ENCODE results near the gene MAP10.
"Not testable (repeated sequence)": the region's sequence is repeated elsewhere in the genome, so short reads cannot be mapped to it uniquely, and the experiment has no call there.

Gene MAP10, protein sequence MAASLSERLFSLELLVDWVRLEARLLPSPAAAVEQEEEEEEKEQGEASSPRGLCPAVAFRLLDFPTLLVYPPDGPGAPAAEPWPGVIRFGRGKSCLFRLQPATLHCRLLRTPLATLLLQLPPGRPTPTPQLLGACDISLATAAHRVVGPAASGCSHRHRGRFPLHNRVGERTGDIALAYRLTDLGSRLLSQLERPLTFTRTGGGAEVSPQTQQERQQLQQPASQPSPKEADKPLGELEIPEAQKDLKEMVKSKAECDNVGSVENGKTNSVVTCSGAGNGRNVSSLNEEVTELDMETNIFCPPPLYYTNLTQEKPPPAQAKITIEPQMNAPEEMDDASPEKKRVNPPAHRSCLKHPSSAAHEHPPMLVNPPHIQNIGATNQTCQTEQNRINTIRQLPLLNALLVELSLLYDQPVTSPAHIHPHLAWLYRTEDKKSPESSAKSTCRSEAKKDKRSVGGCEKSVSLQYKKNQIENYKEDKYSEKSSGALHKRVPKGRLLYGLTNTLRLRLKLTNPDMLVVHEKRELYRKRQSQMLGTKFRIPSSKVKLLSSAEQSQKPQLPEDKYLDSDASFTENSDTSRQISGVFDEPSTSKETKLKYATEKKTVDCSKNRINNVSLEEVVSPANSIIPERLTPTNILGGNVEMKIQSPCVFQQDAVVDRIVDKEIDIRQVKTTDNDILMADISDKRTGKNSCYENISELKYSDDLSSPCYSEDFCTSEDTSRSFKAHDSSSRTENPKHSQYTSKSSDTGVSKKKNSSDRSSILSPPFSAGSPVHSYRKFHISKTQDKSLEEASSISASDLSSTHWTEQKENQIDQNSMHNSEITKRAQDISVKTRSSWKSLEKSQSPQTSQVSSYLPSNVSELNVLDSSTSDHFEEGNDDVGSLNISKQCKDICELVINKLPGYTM

DNA sequence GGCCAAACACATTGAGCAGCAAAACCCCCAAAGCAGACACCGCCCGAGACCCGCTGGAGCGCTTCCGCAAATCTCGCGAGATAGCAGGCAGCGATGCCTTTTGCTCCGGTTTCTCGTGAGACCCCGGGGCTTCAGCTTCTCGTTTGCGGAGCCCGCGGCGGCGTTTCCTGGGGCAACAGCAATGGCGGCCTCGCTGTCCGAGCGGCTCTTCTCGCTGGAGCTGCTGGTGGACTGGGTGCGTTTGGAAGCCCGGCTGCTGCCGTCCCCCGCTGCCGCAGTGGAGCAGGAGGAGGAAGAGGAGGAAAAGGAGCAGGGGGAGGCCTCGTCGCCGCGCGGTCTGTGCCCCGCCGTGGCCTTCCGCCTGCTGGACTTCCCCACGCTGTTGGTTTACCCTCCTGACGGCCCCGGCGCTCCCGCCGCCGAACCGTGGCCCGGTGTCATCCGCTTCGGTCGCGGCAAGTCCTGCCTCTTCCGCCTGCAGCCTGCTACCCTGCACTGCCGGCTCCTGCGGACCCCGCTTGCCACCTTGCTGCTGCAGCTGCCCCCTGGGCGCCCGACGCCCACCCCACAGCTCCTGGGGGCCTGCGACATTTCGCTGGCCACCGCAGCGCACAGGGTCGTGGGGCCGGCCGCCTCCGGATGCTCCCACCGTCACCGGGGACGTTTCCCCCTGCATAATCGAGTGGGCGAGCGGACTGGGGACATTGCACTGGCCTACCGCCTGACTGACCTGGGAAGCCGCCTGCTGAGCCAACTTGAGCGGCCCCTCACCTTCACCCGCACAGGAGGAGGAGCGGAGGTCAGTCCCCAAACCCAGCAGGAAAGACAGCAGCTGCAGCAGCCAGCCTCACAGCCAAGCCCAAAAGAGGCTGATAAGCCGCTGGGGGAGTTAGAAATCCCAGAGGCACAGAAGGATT, at the start of gene MAP10:
TSS of gene MAP10 (plus strand) at position 148 of the 917 bp plus-strand sequence. CDS start at position 182, 34 bp downstream.
- DNase-seq, result peak; percentile 88

DNA sequence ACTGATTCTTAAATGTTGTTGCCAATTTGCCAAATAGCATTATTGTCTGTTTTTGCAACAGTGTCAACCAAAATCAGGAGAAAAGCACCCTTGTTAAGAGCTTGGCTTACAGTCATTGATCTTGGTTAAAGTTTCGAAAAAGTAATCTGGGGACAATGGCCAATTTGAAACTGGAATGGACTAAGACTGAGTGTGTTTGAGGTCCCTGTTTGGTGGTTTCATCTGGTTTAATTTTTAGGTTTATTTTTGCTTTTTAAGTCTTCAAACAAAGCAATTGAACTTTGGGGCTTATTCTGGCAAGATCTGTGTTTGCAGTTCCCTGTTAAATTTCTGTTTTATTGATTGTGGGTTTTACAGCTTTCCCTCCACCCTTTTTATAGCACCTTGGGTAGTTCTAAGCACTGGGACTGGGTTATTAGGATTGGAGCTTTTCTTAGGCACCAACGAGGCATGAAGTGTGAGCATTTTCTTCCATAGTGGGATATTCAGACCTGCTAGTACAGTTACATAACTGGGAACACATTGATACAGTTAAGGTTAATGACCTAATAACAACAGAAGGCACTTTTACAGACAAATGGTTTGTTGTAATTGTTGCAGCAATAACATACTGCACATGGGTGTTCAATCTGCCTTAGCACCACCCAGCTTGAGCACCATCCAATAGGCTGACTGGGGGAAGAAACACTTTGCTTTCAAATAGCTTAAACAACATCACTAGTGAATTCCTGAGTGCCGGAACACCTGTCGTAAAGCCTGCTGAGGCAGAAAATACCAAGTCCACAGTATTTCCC, 40.6 kb upstream of the MAP10 start:
- no peak for DNase-seq

DNA sequence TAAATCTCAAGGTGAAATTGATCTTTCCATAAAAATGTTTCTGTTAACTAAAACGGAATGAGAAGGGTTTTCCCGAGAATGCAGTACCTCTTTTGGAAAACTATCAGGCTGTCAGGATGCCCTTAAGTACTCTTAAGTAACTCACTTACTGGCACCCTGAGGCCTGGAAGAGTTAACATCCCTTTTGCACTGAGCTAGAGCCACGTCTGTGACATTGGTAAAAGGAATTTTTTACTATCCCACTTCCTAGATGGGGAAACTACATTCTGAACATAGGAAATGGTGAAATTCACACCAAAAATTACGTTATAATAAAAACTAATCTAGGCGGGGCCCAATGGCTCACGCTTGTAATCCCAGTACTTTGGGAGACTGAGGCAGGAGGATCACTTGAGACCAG, 39.7 kb upstream of the MAP10 start:
- no peak for DNase-seq

DNA sequence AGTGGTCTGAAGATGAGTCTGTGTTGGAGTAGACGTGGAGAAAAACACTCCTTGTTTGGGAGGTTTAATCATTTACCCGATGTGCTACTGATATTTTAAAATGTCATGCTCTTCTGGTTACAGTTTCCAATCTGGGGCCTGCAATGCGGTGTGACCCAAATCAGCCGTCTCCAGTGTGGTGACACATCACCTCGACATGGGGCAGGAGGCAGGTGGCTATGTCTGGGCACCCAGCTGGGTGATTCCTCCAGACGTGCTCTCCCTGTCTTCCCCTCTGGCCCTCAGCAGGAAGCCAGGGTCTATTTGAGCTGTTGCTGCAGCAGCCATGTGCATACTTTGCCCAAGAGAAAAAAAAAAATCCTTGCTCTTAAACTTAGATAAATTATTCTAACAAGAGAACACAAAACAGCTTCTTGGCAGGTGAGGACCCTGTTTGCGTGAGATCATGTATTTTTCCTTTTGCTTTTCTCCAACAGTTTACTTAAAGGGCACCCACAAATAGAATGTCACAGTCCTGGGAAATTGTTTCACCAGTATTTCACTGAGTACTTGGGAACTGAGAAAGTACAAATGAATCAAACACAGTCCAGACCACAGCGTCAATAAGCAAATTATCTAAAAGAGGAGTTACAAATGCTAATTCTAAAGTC, 38.9 kb upstream of the MAP10 start:
- no peak for DNase-seq

DNA sequence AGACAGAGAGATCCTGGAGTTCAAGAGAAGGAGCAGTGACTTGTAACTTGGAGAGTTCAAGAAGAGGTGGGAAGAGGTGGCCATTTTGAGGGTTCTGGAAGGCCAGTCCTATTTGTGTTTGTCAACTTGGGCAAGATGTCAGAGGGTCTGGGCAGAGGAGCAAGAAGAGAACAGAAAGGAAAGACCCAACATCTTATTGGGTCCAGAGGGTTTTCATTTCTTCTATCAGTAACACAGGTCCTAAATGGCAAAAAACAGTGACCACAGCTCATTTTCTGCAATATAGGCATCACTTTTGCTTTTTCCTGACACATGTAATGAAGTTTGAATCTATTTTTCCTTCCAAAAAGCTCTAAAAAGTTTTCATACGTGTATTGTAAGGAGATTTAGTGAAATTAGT, 38.3 kb upstream of the MAP10 start:
- no peak for DNase-seq

DNA sequence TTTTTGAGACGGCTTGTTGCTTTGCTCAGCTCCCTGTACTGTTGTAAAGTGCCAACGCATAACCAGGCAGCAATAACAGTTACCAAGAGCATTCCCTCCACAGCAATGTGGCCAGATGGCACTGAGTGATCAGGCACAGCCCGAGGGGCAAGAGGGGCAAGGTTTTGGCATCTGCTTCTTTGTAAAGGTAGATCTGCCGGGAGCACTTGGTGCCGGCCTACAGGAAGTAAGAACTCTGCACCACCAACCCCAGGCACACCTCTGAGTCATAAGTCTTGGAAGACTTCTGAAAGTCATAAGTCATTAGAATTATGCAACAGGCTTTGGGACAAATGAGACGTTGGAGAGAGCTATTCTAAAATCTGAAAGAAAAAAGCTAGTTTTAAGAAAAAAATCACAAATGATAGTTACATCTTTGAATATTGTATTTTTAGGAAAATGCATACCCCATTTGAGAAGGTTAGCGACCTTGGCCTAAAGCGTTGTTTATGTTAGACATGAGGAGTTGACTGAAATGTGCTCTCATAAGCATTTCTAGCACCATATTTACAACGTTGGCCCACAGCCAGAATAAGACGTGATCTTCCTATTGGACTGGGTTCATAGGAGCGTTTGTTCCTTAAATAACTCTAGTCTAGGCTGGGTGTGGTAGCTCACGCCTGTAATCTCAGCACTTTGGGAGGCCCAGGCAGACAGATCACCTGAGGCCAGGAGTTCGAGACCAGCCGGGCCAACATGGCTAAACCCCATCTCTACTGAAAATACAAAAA, 37.7 kb upstream of the MAP10 start:
- DNase-seq, result no peak

DNA sequence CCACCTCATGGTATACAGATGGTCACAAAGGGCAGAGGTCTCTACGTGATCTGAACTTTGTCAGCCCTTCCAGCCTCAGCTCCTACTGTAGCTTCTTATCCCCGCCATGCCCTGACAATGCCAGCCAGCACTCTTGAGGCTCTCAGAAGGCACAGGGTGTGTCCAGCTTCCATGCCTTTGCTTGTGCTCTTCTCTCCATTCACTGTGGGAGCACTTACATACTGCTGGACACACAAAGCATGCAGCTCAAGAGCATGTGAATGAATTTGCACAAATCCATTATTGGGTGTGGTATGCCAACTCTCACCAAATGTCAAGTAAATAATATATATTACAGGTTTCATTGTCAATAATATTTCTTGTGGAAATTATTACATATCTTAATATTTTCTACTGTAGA, 36.4 kb upstream of the MAP10 start:
- no peak for DNase-seq

DNA sequence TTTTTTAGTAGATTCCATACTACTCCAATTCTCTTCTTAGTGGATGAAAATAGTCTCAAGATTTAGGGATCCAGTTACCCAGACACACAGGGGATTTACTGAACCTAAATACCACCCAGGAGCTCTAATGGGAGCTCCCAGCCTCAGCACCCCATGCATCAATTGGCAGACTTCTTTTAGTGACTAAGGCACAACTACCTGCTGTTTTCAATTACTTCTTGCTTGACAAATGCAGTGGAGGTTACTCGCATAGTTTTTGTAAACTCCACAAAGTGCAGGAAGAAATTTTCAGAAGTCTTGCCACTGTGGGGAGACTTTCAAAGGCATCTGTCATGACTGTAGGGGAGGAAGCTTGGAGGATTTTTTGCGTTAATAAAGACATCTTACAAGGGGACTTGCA, 35.5 kb upstream of the MAP10 start:
- DNase-seq, result no peak

DNA sequence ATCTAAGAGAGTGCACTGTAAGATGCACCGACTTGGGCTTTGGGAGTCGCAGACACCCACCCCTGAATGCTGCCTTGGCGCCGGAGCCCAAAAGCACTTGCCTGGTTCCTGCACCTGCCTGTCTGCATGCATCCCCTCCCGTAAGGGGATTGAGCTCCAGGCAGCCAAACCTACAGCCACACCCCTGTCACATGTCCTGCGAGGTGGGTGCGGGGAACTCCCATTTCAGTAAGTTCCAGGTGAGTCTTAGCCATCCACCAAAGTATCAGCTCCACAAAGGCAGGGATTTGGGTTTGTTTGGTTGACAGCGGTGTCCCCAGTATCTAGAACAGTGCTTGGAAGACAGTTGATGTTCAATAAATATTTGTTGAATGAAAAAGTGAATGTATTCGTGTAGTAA, 31.5 kb upstream of the MAP10 start:
- no peak for DNase-seq

DNA sequence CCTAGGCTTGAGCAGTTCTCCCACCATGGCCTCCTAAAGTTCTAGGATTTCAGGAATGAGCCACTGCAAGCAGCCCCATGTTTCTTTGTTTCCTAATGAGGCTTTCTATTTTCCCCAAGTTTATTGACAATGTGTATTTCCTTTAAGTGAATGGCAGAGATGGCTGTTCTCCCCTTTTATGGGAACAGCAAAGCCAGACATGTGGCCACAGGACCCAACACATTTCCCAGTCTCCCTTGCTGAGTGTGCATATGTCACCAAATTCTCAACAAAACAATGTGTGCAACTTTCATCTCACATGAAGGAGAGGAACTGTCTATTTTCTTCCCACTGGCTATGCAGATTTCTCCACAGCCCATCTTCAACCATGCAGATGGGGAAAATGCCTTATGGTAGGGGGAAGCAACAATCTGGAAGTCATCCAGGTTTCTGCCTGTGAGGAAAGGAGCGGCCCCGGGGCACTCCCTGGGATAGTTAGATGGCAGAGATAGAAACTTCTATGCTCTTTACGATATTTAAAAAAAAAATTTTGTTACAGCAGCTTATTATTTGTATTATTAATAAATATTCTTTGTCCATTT, 28.6 kb upstream of the MAP10 start:
- DNase-seq, result no peak

DNA sequence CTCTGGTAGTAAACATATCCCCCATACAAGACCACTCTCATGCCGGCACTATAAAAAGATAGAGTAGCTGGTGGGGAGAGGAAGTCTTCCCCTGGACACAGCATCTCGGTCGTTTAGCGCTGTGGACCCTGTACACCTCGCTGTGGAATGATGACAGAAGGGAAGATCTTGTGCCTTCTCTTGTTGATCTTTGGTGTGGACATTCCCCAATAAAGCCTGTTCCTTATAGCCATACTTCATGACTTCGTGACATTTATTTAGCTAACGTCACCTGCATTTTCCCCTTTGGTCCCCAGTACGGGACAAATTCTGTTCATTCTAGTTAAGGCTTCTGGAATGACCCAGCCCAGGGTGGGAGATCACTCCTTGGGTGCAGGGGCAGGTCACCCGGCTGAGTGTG, 24.9 kb upstream of the MAP10 start:
- no peak for DNase-seq

DNA sequence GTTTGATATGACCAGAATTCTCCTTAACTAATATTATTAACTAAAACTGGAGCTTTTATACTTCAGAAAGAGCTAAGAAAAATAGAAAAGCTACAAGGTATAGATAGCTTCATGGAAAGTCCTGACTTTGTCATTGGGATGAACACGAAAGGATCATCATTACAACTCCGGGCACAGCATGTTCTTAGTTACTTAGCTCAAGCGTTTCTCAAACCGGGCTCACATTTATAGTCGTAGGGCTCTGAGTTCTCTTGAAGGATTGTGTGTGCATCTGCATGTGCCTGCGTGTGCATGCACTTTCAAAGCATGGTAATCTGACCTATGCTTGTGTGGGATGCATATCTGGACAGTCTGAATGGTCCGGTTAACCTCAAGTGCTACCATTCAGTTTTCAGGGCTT, 20.4 kb upstream of the MAP10 start:
- no peak for DNase-seq

DNA sequence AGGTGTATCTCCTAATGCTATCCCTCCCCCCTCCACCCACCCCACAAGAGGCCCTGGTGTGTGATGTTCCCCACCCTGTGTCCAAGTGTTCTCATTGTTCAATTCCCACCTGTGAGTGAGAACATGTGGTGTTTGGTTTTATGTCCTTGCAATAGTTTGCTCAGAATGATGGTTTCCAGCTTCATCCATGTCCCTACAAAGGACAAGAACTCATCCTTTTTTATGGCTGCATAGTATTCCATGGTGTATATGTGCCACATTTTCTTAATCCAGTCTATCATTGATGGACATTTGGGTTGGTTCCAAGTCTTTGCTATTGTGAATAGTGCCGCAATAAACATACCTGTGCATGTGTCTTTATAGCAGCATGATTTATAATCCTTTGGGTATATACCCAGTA, 19.6 kb upstream of the MAP10 start:
- DNase-seq, result not testable (repeated sequence)

DNA sequence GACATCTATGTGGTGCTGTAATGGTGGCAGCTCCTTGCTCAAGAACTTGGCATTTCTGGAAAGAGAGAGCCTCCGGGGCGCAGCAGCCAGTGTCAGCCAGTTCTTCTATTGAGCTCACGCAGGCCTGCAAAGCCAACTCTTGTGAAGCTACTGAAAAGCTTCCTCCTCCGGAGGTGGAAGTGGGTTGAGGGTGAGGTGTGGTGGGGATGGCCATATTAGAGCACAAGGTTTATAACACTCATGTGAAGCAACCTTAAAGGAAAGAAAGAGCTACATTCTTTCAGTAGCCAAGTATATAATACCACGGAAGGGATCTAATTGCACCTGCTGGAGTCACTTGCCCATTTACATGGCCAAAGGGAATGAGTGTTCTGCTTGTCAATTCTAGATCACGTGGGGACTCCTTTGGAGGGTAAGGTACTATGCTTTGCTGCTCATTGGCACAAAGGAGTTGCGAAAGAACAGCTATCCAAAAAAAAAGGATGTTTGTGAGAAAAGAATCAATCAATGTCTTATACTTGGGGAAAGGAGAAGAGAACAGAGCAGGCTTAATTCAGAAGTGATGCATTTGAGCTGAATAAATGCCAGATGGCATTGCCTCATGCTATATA, 18.3 kb upstream of the MAP10 start:
- DNase-seq, result no peak

DNA sequence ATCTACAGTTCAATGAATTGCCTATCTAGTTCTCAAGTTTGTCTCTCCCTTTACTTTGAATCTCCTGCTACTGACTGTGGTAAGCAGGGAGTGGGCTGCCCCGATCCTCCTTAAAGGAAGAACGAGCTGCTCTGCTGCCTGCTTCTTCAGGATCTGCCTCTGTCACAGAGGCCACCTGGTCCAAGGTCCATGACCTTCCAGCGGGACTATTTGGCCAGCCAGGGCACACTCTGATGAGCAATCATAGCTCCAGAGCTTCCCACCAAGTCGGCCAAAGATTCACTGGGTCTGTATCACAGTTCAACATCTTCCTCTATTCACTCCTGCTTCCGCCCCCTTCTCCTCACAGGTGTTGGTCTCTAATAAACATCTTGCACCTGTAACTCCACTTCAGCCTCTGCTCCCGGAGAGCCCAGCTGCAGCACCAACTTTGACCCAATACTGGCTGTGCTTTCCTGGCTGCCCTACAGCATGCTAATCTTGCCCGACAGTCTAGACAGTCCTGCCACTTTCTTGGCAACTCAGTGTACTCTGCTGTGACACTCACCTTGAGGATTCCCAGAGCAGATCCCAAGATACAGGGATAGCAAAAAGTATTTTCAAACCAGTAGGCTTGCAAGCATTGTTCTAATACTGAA, 16.9 kb upstream of the MAP10 start:
- no peak for DNase-seq

DNA sequence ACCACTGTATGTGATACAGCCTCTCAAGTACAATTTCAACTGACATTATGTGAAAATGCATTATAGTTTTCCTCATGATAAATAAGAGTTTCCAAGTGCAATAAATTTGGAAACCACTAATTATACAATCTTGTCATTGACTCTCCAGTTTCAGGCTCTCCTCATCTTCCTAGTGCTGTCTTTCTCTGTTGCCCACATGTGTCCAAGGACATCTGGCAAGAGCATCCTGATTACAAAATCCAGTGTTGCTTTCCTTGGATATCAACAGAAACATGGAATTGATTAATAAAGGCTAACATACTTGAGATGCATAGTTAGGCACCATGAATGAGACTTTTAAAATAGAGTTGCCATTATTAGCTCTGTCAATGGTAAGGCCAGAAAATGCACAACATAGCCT, 15.6 kb upstream of the MAP10 start:
- DNase-seq, result no peak

DNA sequence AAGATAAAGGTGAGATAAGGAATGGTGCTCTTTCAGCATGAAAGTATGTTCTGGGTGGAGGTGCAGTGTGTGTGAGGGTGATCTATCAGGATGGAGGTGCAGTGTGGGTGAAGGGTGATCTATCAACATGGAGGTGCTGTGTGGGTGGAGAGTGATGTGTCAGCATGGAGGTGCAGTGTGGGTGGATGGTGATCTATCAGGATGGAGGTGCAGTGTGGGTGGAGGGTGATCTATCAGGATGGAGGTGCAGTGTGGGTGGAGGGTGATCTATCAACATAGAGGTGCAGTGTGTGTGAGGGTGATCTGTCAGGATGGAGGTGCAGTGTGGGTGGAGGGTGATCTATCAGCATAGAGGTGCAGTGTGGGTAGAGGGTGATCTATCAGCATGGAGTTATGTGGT, 12.3 kb upstream of the MAP10 start:
- DNase-seq, result no peak

DNA sequence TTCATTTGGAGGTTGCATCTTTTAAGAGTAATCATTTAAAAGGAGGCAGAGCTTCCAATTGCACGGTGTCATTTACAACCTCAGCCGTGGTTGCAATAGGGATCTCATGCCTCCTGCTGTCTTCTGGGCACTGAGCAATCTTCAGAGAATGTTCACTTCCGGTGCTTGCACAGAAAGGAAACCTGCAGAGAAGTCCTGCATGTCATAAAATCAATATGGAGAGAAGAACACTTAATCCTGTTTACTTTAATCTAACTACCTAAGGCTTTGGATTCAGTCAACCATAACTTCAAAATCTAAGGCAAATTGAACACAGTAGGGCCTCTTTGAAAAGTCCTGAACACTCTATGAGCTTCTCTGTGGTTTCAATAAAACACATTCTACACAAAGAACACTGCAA, 11.3 kb upstream of the MAP10 start:
- DNase-seq, result no peak

DNA sequence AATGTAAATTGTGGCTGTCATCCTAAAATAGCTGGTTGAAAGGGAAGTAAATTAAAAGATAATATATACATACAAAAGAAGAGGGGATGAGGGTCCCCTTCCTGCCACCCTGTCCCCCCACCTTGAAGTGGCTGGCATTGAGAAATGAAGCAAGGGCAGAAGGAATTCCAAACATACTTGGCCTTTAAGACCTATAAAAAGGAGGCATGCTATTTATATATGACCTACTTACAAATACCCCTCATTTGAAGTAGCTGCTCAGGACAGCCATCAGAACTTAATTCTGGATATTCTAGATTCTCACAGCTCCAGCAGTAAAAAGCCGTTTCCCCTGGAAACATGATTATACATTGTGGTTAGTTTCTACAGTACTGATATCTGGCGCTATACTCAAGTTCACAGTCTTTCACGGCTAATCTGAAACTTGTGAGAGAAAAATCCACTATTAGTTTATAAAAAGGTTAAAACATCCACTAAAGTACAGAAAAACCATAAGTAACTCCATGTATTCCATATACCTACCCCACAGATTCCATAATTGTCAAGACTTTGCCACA, 9.6 kb upstream of the MAP10 start:
- DNase-seq, result no peak
